NCI-H1092 (cell line): ENCODE results near the gene METTL1.
"Not testable (repeated sequence)": the region's sequence is repeated elsewhere in the genome, so short reads cannot be mapped to it uniquely, and the experiment has no call there.

Experiments used
- DNase-seq: peaks from one replicate; lab custom pipeline; 2025; lab: John Stamatoyannopoulos, UW

Gene METTL1

DNA sequence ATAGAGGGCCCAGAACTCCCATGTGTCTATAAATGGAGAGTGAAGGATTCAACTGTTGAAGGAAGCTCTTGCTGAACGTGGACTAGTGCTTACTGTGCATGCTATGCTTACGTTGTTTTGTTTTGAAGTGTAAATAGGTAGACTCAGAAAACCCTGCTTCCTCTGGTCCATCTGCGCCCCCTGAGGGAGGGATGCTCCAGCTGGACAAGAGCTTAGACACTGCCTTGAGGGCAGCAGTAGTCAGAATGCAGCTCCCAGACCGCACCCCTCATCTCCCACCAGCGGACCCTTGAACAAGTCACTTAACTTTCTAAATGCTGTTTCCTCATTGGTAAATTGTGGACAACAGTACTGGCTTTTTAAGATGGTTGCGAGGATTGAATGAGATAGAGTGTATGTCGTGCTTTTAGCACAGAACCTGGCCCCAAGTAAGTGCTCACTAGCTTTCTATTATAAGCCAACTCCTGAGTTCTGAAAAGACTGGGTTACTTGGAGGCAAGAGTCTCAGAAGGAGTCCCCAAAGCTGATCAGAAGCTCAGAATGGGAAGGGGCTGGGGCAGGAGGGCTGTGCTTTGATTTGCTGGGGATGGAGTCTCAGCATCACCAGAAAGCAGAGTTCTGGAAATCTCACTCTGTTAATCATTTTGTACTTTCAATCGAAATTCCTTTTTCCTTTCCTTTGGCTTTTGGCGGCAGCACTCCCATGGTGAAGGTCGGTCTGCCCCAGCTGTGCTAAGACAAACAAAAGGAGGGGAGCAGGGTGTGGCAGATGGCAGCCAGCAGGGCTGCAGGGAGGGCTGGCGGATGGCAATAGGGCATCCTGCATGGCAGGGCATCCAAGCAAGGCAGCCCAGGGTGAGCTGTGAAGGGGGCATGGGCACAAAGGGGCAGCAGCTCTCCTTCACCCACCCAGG, 48.9 kb downstream of the METTL1 start:
- DNase-seq: no peak

DNA sequence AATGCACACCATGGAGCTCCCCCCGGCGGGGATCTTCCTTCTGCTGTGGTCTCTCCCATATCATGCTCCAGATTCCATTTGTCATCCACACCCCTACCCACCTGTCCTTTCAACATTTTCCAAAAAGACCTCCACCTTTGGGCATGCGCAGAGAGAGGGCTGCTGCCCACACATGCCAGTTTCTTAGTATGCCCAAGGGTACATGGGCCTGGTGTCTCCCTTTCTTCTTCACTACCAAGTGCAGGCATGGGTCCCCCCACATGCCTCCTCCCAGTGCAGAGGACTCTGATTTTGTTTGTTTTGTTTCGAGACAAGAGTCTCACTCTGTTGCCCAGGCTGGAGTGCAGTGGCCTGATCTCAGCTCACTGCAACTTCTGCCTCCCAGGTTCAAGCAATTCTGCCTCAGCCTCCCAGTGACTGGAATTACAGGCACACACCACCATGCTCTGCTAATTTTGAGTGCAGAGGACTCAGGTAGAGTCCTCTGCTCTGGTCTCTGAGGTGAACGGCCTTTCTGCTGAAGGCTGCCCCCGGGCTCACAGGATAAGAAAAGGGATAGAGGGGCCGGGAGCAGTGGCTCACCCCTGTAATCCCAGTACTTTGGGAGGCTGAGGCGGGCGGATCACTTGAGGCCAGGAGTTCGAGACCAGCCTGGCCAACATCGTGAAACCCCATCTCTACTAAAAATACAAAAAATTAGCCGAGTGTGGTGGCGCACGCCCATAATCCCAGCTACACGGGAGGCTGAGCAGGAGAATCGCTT, 49.9 kb downstream of the METTL1 start:
- DNase-seq: not testable (repeated sequence)

DNA sequence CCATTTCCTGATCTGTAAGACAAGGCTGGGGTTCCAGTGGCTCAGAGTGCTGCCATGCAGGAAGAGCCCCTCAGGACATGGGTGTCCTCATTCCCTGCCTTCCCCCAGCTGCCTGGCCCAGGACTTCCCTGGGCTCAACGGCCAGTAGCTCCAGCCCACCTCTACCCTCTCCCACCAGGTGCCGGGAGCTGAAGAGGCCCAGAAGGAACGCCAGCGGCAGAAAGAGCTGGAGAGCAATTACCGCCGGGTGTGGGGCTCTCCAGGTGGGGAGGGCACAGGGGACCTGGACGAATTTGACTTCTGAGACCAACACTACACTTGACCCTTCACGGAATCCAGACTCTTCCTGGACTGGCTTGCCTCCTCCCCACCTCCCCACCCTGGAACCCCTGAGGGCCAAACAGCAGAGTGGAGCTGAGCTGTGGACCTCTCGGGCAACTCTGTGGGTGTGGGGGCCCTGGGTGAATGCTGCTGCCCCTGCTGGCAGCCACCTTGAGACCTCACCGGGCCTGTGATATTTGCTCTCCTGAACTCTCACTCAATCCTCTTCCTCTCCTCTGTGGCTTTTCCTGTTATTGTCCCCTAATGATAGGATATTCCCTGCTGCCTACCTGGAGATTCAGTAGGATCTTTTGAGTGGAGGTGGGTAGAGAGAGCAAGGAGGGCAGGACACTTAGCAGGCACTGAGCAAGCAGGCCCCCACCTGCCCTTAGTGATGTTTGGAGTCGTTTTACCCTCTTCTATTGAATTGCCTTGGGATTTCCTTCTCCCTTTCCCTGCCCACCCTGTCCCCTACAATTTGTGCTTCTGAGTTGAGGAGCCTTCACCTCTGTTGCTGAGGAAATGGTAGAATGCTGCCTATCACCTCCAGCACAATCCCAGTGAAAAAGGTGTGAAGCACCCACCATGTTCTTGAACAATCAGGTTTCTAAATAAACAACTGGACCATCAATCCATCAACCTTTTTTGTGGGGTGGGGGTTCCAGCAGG, 51.0 kb downstream of the METTL1 start:
- DNase-seq: no peak

GRCh38 chr12:57719777-57720605, 51.9 kb downstream of the METTL1 start:
- DNase-seq: no peak

DNA sequence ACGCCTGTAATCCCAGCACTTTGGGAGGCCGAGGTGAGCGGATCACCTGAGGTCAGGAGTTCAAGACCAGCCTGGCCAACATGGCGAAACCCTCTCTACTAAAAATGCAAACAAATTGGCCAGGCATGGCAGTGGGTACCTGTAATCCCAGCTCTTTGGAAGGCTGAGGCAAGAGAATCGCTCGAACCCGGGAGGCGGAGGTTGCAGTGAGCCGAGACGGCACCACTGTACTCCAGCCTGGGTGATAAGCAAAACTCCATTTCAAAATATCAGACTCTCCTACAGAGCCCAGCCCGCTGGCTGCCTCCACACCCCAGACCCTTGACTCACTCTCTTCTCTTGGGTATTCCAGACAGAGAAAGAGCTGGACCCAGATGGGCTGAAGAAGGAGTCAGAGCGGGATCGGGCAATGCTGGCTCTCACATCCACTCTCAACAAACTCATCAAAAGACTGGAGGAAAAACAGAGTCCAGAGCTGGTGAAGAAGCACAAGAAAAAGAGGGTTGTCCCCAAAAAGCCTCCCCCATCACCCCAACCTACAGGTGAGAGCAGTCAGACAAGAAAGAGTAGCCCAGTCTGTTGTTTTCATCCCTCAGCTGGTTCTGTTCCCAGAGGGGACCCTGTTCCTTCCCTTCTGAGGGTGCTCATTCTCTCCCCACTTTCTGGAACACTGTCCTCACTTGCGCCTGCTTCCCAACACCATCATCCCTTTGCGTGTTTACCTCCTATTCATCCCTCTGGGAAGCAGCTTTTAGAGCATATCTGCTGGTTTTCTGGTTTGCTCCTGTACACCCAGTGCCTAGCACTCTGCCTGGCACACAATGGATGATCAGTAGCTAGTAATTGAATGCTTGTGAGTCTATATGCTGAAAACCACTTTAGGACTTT, 53.0 kb downstream of the METTL1 start:
- DNase-seq: no peak
